Measurements from ENCODE around the gene EPB41. TPM values are rescaled to one million over a fixed set of nuclear protein-coding genes. Genes with fewer than 3 reads are reported as not detected.
"Not testable (repeated sequence)": the region's sequence is repeated elsewhere in the genome, so short reads cannot be mapped to it uniquely, and the experiment has no call there.

EPB41 gene
- total RNA-seq, 2 experiments from 2014 or later = 138 to 145 TPM

DNA sequence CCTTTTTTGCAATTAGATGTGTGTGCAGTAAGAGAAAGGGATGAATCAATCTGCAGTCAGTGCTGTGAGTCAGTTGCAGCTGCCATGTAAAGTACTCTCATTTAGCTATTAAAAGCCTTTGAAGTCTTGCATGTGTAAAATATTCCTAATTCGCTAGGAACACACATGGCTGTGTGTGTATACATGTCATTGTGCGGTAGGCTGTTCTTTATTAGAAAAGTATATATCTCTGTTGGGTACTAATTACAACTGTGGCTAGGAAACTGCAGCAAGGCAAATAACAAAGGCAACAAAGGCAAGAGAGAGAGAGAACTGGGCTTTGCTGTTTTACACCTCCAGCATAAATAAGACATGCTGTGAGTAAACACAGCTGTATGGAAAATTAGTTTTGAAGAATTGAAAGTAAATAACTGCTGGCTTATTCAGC, 41.7 kb downstream of the EPB41 start:
- Histone ChIP-seq H3K4me3 (ENCODE audit: low read length) (no peak overlapping the region), H3K4me1 (ENCODE audit: insufficient read depth, low read length) (peaks cover 28% of the 10 kb centered on the region), H3K27ac (ENCODE audit: low read depth in 1 of 2, low read length in 2 of 2) (no peak overlapping the region), H3K9me3 (ENCODE audit: control insufficient read depth in 1 of 2, insufficient read depth in 1 of 2, low read length in 2 of 2) (no peaks in the 10 kb centered on the region), H3K36me3 (ENCODE audit: insufficient read depth, low read length) (no peaks in the 10 kb centered on the region), H3K27me3 (ENCODE audit: control insufficient read depth in 1 of 2, insufficient read depth in 2 of 2, low read length in 2 of 2) (no peaks in the 10 kb centered on the region)
- ATAC-seq (ENCODE audit: poor library complexity) (no peak), DNase-seq (no peak)
- peak overlapping the region; percentile 40 for H3K27ac Mint-ChIP-seq
- intact Hi-C loops (cut with DNase I, micrococcal nuclease) = loop anchor here in 1 of 2 experiments (5.0 kb wide), 1 partner anchor 39 kb away; no protein-coding TSS in a partner anchor
- TF ChIP-seq, protein P1, sequence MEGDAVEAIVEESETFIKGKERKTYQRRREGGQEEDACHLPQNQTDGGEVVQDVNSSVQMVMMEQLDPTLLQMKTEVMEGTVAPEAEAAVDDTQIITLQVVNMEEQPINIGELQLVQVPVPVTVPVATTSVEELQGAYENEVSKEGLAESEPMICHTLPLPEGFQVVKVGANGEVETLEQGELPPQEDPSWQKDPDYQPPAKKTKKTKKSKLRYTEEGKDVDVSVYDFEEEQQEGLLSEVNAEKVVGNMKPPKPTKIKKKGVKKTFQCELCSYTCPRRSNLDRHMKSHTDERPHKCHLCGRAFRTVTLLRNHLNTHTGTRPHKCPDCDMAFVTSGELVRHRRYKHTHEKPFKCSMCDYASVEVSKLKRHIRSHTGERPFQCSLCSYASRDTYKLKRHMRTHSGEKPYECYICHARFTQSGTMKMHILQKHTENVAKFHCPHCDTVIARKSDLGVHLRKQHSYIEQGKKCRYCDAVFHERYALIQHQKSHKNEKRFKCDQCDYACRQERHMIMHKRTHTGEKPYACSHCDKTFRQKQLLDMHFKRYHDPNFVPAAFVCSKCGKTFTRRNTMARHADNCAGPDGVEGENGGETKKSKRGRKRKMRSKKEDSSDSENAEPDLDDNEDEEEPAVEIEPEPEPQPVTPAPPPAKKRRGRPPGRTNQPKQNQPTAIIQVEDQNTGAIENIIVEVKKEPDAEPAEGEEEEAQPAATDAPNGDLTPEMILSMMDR (IDR thresholded peaks at IDR 0.05) = no peak
- H3K9me3 Mint-ChIP-seq = no peaks in the 10 kb centered on the region
- peaks cover 4% of the 10 kb centered on the region for H3K36me3 Mint-ChIP-seq (ENCODE audit: low read depth)
- H3K27me3 Mint-ChIP-seq = no peaks in the 10 kb centered on the region
- CTCF ChIA-PET = interaction anchor here (0.6 to 1.5 kb wide), 2 partner anchors 50 to 74 kb away, joined by 3 to 5 read pairs; no protein-coding TSS in a partner anchor
- no peak overlapping the region for H3K4me3 Mint-ChIP-seq
- POLR2A ChIA-PET = interaction anchor here (0.9 to 2.7 kb wide), 4 partner anchors 14 to 69 kb away, joined by 3 to 8 read pairs (median 3); partner anchors contain the start of gene EPB41
- H3K4me1 Mint-ChIP-seq (ENCODE audit: low read depth) = peaks cover 77% of the 10 kb centered on the region

DNA sequence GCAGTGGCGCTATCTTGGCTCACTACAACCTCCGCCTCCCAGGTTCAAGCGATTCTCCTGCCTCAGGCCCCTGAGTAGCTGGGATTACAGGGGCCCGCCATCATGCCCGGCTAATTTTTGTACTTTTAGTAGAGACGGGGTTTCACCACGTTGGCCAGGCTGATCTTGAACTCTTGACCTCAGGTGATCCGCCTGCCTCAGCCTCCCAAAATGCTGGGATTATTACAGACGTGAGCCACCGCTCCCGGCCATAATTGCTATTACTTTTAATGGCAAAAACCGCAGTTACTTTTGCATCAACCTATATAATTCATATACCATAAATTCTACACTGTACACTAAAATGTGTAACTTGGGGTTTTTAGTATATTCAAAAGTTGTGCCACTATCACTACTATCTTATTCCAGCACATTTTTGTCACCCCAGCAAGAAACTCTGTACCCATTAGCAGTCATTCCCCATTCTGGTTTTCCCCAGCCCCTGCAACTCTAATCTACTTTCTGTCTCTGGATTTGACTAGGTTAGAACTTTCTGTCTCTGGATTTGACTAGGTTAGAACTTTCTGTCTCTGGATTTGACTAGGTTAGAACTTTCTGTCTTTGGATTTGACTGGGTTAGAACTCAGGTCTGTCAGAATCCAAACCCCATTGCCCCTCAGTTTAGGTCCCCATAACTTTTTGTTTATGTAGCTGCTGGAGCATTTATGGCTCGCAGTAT, 47.9 kb downstream of the EPB41 start:
- H3K27ac ChIP-seq (ENCODE audit: low read depth in 1 of 2, low read length in 2 of 2); H3K9me3 ChIP-seq (ENCODE audit: control insufficient read depth in 1 of 2, insufficient read depth in 1 of 2, low read length in 2 of 2); intact Hi-C loops (cut with DNase I, micrococcal nuclease); H3K9me3 Mint-ChIP-seq; DNase-seq; ATAC-seq (ENCODE audit: poor library complexity); H3K4me3 Mint-ChIP-seq; H3K4me3 ChIP-seq (ENCODE audit: low read length); H3K36me3 Mint-ChIP-seq (ENCODE audit: low read depth); H3K36me3 ChIP-seq (ENCODE audit: insufficient read depth, low read length); H3K27me3 ChIP-seq (ENCODE audit: control insufficient read depth in 1 of 2, insufficient read depth in 2 of 2, low read length in 2 of 2); H3K27me3 Mint-ChIP-seq: not testable (repeated sequence)
- Mint-ChIP-seq H3K27ac (peak overlapping the region; percentile 68), H3K4me1 (ENCODE audit: low read depth) (peaks cover 78% of the 10 kb centered on the region)
- ChIA-PET POLR2A (interaction anchor here (1.0 kb wide), 1 partner anchor 128 kb away, joined by 3 read pairs; no protein-coding TSS in a partner anchor), CTCF (interaction anchor here (0.7 kb wide), 1 partner anchor 31 kb away, joined by 4 read pairs; no protein-coding TSS in a partner anchor)
- H3K4me1 ChIP-seq (ENCODE audit: insufficient read depth, low read length) = peaks cover 41% of the 10 kb centered on the region

DNA sequence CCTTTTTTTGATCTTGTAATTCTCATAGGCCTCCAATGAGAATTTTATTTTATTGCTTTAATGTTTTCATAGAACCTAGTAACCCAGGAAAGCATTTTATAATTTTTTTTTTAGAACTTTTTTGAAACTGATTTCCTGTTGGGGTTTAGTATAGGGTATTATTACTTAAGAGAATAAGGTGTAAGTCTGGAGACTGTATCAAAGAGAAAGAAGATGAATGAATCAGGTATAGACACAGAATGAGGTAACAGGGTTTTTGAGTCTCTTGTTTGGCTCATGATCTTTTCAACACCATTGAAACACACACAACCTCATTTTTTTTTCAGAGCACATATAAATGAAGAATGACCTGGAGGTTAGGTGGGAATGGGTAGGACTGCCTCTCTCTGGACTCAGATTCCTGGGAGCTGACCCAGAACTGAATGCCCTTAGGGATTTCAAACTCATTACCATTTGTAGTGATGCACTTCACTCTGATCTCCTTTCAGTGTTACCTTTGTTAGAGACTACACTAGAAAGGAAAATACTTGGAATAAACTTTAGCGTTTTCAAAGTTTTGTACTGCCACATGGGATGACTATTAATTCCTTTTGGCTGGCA, 51.0 kb downstream of the EPB41 start:
- Mint-ChIP-seq H3K9me3 (no peaks in the 10 kb centered on the region), H3K4me1 (ENCODE audit: low read depth) (peaks cover 62% of the 10 kb centered on the region), H3K4me3 (peak overlapping the region; percentile 14), H3K27me3 (no peaks in the 10 kb centered on the region), H3K27ac (peak overlapping the region; percentile 83), H3K36me3 (ENCODE audit: low read depth) (peaks cover 15% of the 10 kb centered on the region)
- POLR2A ChIA-PET = interaction anchor here (1.2 kb wide), 1 partner anchor 39 kb away, joined by 5 read pairs; no protein-coding TSS in a partner anchor
- H3K4me1 ChIP-seq (ENCODE audit: insufficient read depth, low read length) = peaks cover 20% of the 10 kb centered on the region
- CTCF ChIA-PET = no interaction called here
- peak in 2 of 14 experiments; percentile 14 to 20 for DNase-seq
- peak overlapping the region in 1 of 2 donors; percentile 22 for H3K27ac ChIP-seq (ENCODE audit: low read depth in 1 of 2, low read length in 2 of 2)
- TF ChIP-seq, protein P1 (IDR thresholded peaks at IDR 0.05) = no peak
- no peak overlapping the region for H3K4me3 ChIP-seq (ENCODE audit: low read length)
- H3K36me3 ChIP-seq (ENCODE audit: insufficient read depth, low read length) = no peaks in the 10 kb centered on the region
- H3K9me3 ChIP-seq (ENCODE audit: control insufficient read depth in 1 of 2, insufficient read depth in 1 of 2, low read length in 2 of 2) = no peaks in the 10 kb centered on the region
- peak; percentile 94 for ATAC-seq (ENCODE audit: poor library complexity)
- no peaks in the 10 kb centered on the region for H3K27me3 ChIP-seq (ENCODE audit: control insufficient read depth in 1 of 2, insufficient read depth in 2 of 2, low read length in 2 of 2)
- intact Hi-C loops (cut with DNase I, micrococcal nuclease) = loop anchor here in 1 of 2 experiments (5.0 kb wide), 1 partner anchor 48 kb away; no protein-coding TSS in a partner anchor

All from CD4-positive, alpha-beta T cell (primary cell).